ENCODE results near the gene DNAJC7.
"Not testable (repeated sequence)": the region's sequence is repeated elsewhere in the genome, so short reads cannot be mapped to it uniquely, and the experiment has no call there.

DNAJC7 gene

DNA sequence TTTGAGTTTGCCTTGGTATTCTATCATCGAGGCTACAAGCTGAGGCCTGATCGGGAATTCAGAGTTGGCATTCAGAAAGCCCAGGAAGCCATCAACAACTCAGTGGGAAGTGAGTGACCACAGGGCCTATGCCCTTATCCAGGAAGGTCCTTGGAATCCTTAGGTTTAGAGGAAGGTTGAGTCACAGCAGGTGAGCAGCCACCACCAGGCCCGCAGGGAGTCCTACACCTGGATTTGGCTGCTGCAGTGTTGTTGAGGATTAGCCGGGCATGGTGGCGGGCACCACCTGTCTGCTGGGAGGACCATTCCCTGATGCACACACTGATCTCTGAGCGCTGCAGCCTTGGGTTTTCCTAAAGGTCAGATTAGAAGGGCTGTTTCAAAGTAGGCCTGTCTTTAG lies 81.6 kb downstream of the DNAJC7 start (continued):
- no peak for TF ChIP-seq ZC3H10 (CRISPR knock-in tag; IDR thresholded peaks at IDR 0.05)
- no peak for TF ChIP-seq ARNTL (CRISPR knock-in tag; IDR thresholded peaks at IDR 0.05; ENCODE audit: borderline replicate concordance, low read depth)
- no peak for TF ChIP-seq PATZ1 (CRISPR knock-in tag; IDR thresholded peaks at IDR 0.05; ENCODE audit: borderline replicate concordance)
- no peak for TF ChIP-seq ZFP30 (CRISPR knock-in tag; IDR thresholded peaks at IDR 0.05)
- no peak for TF ChIP-seq CSDC2 (CRISPR knock-in tag; IDR thresholded peaks at IDR 0.05)
- no peak for TF ChIP-seq SNAI2 (CRISPR knock-in tag; IDR thresholded peaks at IDR 0.05)

- ATAC-seq, result no peak
- TF ChIP-seq CSRNP3 (CRISPR knock-in tag; IDR thresholded peaks at IDR 0.05) (no peak), SNAI2 (CRISPR knock-in tag; IDR thresholded peaks at IDR 0.05) (no peak), OSR1 (CRISPR knock-in tag; IDR thresholded peaks at IDR 0.05) (no peak), ISL1 (CRISPR knock-in tag; IDR thresholded peaks at IDR 0.05) (no peak), ZNF8 (CRISPR knock-in tag; IDR thresholded peaks at IDR 0.05) (no peak), ZFP30 (CRISPR knock-in tag; IDR thresholded peaks at IDR 0.05) (no peak), PATZ1 (CRISPR knock-in tag; IDR thresholded peaks at IDR 0.05; ENCODE audit: borderline replicate concordance) (no peak), ARNTL (CRISPR knock-in tag; IDR thresholded peaks at IDR 0.05; ENCODE audit: borderline replicate concordance, low read depth) (no peak), ESRRG (CRISPR knock-in tag; IDR thresholded peaks at IDR 0.05) (no peak), GLIS3 (CRISPR knock-in tag; IDR thresholded peaks at IDR 0.05) (no peak), ZNF565 (CRISPR knock-in tag; conservative IDR thresholded peaks at IDR 0.05; ENCODE audit: low read depth) (no peak), CSDC2 (CRISPR knock-in tag; IDR thresholded peaks at IDR 0.05) (no peak), TCF4 (CRISPR knock-in tag; IDR thresholded peaks at IDR 0.05; ENCODE audit: borderline replicate concordance) (no peak)
- TF ChIP-seq, protein P1, sequence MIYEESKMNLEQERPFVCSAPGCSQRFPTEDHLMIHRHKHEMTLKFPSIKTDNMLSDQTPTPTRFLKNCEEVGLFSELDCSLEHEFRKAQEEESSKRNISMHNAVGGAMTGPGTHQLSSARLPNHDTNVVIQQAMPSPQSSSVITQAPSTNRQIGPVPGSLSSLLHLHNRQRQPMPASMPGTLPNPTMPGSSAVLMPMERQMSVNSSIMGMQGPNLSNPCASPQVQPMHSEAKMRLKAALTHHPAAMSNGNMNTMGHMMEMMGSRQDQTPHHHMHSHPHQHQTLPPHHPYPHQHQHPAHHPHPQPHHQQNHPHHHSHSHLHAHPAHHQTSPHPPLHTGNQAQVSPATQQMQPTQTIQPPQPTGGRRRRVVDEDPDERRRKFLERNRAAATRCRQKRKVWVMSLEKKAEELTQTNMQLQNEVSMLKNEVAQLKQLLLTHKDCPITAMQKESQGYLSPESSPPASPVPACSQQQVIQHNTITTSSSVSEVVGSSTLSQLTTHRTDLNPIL (CRISPR knock-in tag; IDR thresholded peaks at IDR 0.05; ENCODE audit: low read depth), result no peak
Observed at GRCh38 chr17:41932816-41933389, 84.3 kb downstream of the DNAJC7 start.

DNA sequence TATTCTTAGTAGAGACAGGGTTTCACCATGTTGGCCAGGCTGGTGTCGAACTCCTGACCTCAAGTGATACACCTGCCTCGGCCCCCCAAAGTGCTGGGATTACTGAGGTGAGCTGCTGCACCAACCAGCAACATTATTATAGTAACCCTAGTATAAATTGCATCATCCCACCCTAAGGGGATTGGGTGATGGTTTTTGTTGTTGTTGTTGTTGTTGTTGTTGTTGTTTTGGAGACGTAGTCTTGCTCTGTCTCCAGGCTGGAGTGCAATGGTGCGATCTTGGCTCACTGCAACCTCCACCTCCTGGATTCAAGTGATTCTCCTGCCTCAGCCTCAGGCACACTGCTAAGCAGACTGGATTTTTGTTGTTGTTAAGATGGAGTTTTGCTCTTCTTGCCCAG lies 85.5 kb downstream of the DNAJC7 start:
- ATAC-seq, result not testable (repeated sequence)

DNA sequence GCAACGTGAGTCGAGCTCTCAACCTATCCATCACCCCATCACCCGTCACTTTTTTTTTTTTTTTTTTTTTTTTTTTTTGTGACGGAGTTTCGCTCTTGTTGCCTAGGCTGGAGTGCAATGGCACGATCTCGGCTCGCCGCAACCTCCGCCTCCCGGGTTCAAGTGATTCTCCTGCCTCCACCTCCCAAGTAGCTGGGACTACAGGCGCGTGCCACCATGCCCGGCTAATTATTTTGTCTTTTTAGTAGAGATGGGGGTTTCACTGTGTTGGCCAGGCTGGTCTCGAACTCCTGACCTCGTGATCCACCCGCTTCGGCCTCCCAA lies 86.4 kb downstream of the DNAJC7 start:
- not testable (repeated sequence) for ATAC-seq

DNA sequence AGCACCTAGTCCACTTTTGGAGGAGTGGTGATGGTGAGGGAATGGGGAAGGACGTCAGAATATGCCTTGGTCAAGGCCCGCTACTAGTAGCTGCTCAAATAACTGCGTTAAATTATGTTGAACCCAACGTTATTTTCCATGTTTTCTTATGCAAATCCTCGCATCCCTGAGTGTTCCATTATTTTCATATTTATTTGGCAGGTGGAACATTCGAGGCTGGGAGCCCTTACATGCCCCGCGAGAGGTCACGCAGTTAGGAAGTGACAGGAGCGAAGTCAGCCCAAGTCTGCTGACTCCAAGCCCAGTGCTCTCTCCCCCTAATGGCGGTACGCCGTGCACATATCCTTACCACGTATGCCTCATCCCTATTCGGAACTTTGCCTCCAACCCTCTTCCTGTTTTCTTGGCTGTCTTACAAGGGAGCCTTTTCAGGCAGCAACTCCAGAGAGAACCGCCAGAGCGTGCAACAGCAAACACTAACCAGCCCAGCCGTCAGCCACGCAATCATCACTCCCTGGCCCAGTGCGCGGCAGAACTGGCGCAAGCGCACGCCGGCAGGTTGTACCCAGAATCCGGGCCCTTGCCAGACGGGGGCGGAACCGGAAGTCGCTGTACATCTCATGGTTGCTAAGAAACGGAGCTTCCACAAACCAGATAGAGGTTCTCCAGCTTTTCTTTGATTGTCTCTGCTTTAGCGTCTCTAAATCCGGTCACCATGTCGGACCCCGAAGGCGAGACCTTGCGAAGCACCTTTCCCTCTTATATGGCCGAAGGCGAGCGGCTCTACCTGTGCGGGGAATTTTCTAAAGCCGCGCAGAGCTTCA lies 87.0 kb downstream of the DNAJC7 start, which contains the start of gene ODAD4:
Gene ODAD4 (plus strand): TSS at position 609 of the 824 bp plus-strand sequence. CDS start 107 bp downstream, at position 716.
- no peak for TF ChIP-seq OSR1 (CRISPR knock-in tag; IDR thresholded peaks at IDR 0.05)
- TF ChIP-seq ZNF8 (CRISPR knock-in tag; IDR thresholded peaks at IDR 0.05), result peak; percentile 100
- ATAC-seq, result peak; percentile 99

- ATAC-seq, result no peak
- no peak for TF ChIP-seq ZFP30 (CRISPR knock-in tag; IDR thresholded peaks at IDR 0.05)
- TF ChIP-seq, protein P1 (CRISPR knock-in tag; IDR thresholded peaks at IDR 0.05; ENCODE audit: low read depth), result no peak
Observed at GRCh38 chr17:41928693-41929251, 88.5 kb downstream of the DNAJC7 start.

All from SK-N-SH treated with all-trans-retinoic acid at 6 μM for 48 hours (cell line).